ENCODE results near the gene C7orf33.
"Not testable (repeated sequence)": the region's sequence is repeated elsewhere in the genome, so short reads cannot be mapped to it uniquely, and the experiment has no call there.

The C7orf33 gene

GRCh38 chr7:148581624-148582023, 8.9 kb upstream of the C7orf33 start:
- no peak for DNase-seq

GRCh38 chr7:148584154-148584827, 6.3 kb upstream of the C7orf33 start:
- no peak for DNase-seq

GRCh38 chr7:148585399-148585798, 5.2 kb upstream of the C7orf33 start:
- DNase-seq, result no peak

GRCh38 chr7:148587076-148587475, 3.5 kb upstream of the C7orf33 start:
- no peak for DNase-seq

- DNase-seq, result no peak
Measured at GRCh38 chr7:148588168-148588567, 2.4 kb upstream of the C7orf33 start.

GRCh38 chr7:148588670-148589131, 1.9 kb upstream of the C7orf33 start:
- DNase-seq, result peak; percentile 38

- no peak for DNase-seq
Measured at GRCh38 chr7:148589640-148590039, 926 bp upstream of the C7orf33 start.

- DNase-seq, result not testable (repeated sequence)
Measured at GRCh38 chr7:148596354-148596753, 5.8 kb downstream of the C7orf33 start.

GRCh38 chr7:148598351-148598750, 7.8 kb downstream of the C7orf33 start:
- DNase-seq, result no peak

GRCh38 chr7:148605350-148605749, 14.8 kb downstream of the C7orf33 start:
- DNase-seq, result no peak

GRCh38 chr7:148607151-148607661, 16.6 kb downstream of the C7orf33 start:
- DNase-seq, result no peak

- DNase-seq, result peak; percentile 69
Measured at GRCh38 chr7:148609045-148609725, 18.6 kb downstream of the C7orf33 start.

- peak; percentile 85 for DNase-seq
Measured at GRCh38 chr7:148611692-148612091, 21.1 kb downstream of the C7orf33 start.

- DNase-seq, result no peak
Measured at GRCh38 chr7:148615085-148615730, 24.6 kb downstream of the C7orf33 start.

GRCh38 chr7:148620749-148621359, 30.3 kb downstream of the C7orf33 start:
- no peak for DNase-seq

GRCh38 chr7:148621563-148621962, 31.0 kb downstream of the C7orf33 start:
- DNase-seq, result peak; percentile 15

GRCh38 chr7:148622887-148623585, 32.5 kb downstream of the C7orf33 start:
- DNase-seq, result peak; percentile 94

GRCh38 chr7:148623586-148624282, 33.2 kb downstream of the C7orf33 start:
- peak; percentile 68 for DNase-seq

GRCh38 chr7:148624735-148625134, 34.2 kb downstream of the C7orf33 start:
- no peak for DNase-seq

GRCh38 chr7:148625342-148625741, 34.8 kb downstream of the C7orf33 start:
- peak; percentile 33 for DNase-seq

- no peak for DNase-seq
Measured at GRCh38 chr7:148626828-148627227, 36.3 kb downstream of the C7orf33 start.

- DNase-seq, result no peak
Measured at GRCh38 chr7:148628011-148628410, 37.4 kb downstream of the C7orf33 start.
